Activated CD4-positive, alpha-beta T cell treated with anti-CD3 and anti-CD28 coated beads for 4 hours (primary cell): Measurements from ENCODE around the gene RYR1.
A peak's percentile ranks its signal among the peaks of the same experiment; 100 is the strongest.

Experiments
- DNase-seq, 2 donors: peaks; one replicate each; pipeline ENCODE4 v3.0.0-alpha.2; 2020

RYR1 gene

DNA sequence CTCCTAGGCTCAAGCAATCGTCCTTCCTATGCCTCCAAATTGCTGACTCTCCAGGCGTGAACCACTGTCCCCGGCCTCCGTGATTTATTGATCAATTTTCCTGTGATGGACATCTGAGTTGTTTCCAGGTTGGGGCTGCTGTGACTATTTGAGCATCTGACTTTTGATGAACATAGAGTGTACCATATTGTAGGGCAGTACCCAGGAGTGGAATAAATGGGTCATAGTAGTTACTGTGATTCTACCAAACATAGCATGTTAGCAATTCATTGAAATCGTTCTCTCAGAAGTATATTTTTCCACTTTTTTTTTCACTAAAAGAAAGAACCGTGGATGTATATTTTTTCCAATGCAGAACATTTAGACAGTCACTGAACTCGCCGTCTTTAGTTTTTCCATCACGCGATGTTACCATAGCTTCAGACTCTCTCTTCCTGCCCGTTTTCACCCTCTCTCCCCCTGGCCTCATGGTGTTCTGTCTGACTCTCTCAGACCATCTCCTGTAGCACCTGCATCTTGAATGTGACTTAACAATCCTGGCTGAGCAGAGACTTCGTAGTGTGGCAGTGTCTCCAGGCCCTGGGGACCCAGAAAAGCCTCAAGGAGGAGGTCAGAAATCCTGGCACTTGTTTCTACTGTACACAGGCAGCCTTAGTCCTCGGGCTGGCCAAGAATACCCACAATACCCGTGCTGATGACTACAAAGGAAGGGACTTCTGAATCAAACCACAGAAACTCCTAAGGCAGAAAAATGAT, 4.3 kb upstream of the RYR1 start:
- peak; percentile 29 to 38 for DNase-seq

DNA sequence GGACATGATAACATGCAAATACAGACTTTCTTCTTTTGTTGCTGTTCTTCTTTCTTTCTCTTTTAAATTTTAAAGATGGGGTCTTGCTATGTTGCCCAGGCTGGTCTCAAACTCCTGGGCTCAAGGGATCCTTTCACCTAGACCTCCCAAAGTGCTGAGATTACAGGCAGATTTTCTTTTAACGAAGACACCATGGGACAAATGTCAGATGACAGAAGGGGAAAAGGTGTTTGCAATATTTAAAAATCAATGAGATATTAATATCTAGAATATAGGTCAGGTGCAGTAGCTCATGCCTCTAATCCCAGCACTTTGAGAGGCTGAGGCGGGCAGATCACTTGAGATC, 3.7 kb upstream of the RYR1 start:
- no peak for DNase-seq

DNA sequence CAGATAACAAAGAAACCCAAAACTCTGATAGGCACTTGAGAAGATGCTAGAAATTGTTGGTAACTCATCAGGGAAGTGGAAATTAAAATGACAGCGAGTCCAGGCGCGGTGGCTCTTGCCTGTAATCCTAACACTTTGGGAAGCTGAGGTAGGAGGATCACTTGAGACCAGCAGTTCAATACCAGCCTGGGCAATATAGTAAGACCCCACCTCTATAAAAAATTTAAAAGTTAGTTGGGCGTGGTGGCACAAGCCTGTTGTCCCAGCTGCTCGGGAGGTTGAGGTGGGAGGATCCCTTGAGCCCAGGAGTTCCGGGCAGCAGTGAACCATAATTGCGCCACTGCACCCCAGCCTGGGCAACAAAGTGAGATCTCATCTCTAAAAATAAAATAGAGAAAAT, 2.6 kb upstream of the RYR1 start:
- no peak for DNase-seq

DNA sequence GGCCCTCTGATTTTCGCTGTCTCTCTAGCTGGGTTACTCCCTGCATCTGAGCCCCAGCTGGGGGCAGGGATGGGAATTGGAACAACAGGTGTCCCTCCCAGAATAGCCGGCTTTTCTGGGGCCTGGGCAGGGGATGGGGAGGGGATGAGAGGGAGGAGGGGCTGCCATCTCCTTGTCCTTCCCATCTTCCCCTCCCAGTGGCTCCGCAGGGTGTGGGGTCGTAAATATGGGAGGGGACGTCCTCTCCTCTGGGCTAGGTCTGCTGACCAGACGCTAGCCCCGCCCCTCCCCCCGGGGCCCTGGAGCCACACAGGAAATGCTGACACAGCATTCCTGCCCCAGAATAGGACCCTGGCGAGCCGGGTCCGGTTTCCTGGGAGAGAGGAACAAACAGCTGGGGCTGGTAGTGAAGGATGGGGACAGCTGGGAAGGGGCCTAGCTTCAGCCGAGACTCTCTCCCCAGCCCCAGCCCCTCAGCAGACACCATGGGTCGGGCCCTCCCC, 1.1 kb downstream of the RYR1 start:
- DNase-seq, result no peak

DNA sequence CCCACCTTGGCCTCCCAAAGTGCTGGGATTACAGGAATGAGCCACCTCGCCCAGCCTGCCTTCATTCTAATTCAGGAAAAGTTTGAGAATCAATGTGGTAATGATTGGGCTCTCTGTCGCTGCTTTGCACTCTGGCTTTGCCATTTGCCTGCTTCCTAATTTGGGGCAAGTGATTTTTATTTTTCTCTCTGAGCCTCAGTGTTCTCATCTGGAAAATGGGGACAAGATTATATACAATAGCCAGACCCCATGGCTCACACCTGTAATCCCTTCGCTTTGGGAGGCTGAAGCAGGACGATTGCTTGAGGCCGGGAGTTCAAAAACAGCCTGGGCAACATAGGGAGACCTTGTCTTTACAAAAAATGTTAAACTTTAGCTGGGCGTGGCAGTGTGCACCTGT, 3.8 kb downstream of the RYR1 start:
- no peak for DNase-seq

DNA sequence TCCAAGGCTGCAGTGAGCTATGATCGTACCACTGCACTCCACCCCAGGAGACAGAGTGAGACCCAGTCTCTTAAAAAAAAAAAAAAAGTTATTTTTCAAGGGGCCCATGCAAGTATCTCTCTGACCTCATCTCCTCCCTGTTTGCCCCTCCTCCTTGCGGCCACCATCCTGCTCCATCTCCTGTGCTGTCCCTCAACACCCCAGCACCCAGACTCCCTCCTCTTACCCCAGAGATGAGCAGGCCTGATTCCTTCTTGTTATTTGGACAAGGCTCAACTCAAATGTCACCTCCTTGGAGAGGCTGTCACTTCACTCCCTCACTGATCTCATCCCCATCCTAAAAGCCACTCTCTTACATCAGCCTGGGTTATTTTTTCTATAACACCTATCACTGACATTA, 4.4 kb downstream of the RYR1 start:
- DNase-seq, result no peak

DNA sequence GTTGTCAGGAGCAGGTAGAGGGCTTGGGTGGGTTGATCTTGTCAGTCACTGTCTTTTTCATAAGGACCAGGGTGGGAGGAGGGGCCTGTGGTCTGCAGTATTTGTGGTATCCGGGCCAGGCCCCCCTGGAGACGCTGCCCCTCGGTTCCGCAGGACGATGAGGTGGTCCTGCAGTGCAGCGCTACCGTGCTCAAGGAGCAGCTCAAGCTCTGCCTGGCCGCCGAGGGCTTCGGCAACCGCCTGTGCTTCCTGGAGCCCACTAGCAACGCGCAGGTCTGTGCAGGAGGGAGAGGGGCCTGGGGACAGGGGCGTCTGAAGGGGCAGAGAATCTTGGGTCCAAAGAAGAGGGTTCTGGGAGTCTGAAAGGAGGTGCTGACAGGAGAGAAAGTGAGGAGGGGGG, 7.1 kb downstream of the RYR1 start:
- no peak for DNase-seq

DNA sequence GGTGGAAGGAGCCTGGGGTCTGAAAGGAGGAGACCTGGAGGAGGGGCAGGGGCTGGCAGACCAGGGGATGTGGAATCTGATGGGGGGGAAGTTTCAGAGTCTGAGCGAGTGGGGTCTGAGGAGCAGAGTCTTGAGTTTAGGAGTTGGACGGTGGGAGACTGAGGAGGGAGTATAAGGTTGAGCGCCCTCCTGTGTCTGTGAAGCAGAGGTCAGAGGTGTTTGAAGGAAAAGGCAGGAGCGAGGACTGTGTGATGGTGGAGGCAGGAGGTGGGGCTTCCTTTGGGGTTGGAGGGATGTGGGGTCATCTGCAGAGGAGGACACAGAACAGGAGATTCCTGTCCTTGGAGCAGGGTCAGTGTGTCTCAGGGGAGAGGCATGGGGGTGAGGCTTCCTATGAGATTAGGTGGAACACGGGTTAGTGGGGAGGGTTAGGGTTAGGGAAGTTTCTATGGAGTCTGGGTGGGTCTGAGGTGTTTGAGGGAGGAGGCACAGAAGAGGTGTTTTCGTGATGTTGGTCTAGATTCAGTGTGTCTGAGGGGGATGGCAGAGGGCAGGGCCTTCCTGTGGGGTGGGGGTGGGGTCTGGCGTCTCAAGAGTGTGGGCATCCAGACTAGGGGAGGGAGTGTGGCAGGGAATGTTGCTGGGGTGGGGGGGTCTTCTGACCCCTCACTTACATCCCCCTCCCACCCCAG, 8.3 kb downstream of the RYR1 start:
- DNase-seq, result no peak

DNA sequence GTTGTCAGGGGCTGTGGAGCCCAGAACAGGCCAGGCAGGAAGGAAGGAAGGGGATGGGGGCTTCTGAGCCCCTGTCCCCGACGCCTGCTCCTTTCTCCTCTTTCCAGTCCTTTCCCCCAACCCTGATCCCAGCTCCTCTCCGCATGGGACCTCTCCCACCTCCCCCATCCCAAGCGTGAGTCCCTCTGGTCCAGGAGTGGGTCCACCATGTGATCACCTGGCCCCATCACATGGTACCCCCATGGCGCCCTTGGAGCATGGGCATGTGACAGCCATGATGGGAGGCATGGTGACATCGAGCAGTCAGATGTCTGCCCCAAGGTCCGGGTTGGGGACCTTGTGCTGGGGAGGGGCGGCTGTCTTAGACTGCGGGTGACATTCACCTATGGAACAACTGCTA, 9.2 kb downstream of the RYR1 start:
- no peak for DNase-seq

DNA sequence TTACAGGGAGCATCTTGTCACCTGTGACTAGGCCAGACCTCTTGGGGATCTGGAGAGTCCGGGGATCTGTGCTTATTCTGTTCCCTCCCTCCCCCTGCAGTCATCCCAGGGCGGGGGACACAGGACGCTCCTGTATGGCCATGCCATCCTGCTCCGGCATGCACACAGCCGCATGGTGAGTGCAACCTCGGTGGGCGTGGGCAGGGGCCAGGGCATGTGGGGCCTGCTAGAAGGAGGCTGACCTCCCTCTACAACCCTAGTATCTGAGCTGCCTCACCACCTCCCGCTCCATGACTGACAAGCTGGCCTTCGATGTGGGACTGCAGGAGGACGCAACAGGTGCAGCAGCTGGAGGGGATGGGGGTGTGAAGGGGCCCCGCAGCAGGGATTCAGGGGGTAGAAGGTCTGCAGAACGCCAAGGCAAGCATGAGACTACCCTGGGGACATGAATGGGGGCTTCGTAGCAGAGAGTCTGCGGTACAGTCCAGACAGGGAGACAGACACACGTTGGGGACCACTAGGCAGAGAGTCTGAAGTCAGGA, 10.0 kb downstream of the RYR1 start:
- DNase-seq, result no peak

DNA sequence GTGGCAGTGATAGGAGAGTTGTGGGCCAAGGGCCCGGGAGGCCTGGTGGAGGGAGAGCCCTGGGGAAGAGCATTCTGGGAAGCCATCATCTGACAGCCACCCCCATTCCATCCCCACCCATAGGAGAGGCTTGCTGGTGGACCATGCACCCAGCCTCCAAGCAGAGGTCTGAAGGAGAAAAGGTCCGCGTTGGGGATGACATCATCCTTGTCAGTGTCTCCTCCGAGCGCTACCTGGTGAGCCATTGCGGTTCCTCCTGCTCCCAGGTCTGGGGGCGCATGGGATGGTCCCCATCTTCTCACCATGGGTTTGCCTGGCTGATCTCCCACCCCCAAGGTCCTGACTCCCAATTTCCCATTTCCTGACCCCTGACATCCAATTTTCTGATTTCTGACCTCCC, 10.5 kb downstream of the RYR1 start:
- DNase-seq, result no peak

DNA sequence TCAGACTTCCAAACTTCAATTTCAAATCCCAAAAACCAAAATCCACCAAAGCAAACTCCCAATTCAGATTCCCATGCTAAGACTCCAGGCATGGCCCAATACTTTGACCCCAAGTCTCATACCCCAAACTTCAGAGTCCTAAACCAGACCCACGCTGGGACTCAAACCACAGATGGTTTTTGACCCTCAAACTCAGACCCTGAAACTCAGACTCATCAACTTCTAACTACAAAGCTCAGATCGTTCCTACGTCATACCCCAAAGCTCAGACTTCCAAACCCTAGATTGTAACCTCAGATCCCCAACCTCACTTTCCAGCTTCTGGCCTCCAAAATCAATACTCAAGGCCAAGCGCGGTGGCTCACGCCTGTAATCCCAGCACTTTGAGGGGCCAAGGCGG, 11.9 kb downstream of the RYR1 start:
- DNase-seq, result no peak

DNA sequence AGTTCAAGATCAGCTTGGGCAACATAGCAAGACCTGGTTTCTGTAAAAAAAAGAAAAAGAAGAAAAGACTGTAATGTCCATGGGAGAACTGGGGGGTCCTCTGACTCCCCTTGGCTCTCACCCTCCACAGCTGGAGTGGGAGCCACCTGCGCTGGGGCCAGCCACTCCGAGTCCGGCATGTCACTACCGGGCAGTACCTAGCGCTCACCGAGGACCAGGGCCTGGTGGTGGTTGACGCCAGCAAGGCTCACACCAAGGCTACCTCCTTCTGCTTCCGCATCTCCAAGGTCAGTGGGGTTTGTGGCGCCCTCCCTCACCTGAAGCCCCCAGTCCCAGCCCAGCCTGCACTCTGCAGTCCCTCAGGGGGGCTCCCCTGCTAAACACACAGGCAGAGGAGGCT, 14.7 kb downstream of the RYR1 start:
- no peak for DNase-seq

DNA sequence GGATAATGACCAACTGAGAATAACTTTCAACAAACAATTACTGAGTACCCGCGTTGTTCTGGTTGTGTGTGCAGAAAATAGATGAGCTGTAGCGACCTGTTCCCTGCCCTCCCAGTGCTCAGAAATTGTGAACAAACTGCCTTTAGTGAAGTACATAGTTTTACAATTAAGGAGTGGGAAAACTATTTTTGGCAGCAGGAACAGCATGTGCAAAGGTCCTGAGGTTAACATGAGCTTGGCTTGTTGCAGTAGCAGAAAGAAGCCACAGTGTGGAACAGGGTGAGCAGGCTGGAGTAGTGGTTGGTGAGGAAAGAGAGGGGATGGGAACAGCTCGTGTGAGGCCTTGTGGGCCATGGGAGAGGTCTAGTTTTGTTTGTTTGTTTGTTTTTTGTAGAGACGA, 16.0 kb downstream of the RYR1 start:
- no peak for DNase-seq

DNA sequence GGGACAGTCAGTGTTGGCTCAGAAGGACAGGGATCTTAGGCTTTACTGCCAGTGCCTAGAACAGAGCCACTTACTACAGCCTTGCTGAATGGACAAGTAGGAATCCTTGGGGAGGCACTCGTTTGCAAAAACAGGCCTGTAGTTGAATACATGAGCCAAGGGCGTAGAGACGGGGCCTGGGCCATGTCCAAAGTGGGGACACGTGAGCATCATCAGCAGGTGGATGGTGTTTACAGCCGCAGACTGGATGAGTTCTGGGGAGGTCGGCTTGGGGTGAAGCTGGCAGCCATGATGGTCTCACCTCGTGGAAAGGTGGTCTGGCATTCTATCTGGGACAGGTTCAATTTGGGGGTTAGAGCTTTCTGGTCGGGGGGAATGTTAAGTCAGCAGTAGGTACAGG, 17.5 kb downstream of the RYR1 start:
- DNase-seq, result no peak

DNA sequence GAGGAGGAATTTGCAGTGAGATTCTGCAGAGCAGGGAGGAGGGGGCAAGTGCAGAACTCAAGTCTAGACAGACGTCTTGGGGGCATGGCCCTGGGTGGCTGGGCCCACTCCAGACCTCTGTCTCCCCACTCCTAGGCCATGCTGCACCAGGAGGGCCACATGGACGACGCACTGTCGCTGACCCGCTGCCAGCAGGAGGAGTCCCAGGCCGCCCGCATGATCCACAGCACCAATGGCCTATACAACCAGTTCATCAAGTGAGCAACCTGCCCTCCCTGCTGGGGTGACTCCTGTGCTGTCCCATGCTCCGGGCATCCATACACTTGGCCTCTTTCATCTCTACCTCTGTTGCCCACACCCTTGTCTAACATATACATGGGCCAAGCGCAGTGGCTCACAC, 18.1 kb downstream of the RYR1 start:
- DNase-seq, result no peak

DNA sequence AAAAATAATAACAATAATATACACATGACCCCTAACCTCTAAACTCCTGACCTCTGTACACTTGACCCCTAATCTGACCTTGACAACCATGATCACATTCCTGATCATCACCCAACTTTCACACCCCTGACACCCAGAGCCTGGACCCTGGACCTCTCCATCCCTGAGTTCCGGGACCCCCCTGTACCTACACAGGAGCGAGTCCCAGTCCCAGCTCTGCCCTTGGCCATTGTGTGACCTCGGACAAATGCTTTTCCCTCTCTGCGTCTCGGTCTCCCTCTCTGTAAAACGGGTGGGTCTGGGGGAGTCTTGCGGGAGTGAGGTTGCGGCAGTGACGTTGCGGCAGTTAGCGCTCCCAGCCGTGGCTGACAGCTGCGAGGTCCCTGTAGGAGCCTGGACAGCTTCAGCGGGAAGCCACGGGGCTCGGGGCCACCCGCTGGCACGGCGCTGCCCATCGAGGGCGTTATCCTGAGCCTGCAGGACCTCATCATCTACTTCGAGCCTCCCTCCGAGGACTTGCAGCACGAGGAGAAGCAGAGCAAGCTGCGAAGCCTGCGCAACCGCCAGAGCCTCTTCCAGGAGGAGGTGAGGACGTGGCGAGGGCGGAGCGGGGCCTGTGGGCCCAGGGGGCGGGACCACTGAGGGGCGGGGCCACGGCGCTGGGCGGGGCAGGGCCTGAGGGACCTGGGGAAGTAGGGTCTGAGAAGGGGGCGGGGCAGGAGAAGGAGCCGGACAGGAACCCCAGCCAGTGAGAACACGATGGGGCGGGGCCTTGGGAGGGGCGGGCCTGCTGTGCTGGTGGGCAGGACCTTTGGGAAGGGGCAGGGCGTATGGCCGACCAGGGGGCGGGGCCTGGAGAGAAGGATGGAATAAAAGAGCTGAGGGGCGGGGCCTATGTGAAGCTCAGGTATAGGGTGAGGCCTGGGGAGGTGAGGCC, 19.2 kb downstream of the RYR1 start:
- no peak for DNase-seq

DNA sequence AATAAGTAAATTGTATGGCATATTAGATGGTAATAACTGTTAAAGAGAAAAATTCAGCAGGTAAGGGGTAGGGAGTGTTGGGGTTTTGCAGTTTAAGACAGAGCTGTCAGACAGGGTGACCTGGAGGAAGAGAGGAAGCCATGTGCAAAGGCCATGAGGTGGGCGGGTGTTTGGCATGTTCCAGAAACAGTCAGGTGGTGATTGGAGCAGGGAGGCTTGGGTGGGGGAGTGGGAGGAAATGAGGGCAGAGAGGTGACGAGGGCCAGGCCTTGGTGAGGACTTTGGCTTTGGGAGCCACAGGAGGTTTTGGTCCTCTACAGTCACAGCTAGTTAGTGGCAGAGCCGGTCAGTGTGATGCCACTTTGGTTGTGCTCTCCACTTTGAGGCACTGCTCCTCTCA, 20.1 kb downstream of the RYR1 start:
- no peak for DNase-seq

DNA sequence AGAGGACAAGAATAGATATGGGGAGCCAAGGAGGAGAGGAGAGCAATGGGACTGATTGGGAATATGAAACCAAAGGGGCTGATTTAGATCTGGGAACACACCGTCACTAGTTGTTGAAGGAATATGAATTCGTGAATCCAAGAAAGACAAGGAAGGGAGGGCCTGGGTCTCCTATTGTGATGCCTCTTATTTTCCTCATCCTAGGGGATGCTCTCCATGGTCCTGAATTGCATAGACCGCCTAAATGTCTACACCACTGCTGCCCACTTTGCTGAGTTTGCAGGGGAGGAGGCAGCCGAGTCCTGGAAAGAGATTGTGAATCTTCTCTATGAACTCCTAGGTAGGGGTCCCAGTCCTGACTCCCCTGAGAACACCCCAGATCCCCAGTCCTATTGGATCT, 21.5 kb downstream of the RYR1 start:
- DNase-seq, result no peak

DNA sequence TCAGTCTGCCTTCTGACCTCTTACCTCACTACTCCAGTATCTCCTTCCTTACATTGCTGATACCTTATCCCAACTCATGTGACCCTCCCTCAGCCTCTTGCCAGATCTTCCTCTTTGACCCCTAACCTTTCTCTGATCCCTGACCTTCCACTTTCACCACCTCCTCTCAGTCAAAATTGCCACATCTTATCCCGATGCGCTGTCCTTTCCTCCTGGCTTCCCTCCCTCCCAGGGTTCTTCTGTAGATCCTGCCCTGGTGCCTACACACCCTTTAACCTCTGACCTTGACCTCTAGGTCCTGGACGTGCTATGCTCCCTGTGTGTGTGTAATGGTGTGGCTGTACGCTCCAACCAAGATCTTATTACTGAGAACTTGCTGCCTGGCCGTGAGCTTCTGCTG, 23.7 kb downstream of the RYR1 start:
- no peak for DNase-seq

DNA sequence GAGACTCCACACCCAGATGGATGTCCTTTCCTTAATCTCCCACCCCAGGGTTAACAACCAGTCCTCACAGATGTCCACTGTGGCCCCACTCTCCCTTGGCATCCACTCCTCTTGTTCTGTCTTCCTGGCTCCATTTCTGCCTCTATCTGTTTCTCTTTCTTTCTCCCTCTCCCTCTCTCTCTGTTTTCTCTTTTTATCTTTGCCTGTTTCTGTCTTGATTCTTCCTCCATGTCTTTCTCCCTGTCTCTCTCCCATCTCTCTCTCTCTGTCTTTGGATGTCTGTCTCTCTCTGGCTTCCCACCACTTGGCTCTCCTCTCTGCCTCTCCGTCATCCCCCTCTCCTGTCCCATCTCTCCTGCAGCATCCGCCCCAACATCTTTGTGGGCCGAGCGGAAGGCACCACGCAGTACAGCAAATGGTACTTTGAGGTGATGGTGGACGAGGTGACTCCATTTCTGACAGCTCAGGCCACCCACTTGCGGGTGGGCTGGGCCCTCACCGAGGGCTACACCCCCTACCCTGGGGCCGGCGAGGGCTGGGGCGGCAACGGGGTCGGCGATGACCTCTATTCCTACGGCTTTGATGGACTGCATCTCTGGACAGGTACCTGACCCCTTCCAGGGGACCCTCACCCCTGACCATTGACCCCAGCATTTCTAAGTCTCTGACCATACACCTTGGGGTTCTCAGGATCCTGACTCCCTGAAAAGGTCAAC, 24.4 kb downstream of the RYR1 start:
- no peak for DNase-seq

DNA sequence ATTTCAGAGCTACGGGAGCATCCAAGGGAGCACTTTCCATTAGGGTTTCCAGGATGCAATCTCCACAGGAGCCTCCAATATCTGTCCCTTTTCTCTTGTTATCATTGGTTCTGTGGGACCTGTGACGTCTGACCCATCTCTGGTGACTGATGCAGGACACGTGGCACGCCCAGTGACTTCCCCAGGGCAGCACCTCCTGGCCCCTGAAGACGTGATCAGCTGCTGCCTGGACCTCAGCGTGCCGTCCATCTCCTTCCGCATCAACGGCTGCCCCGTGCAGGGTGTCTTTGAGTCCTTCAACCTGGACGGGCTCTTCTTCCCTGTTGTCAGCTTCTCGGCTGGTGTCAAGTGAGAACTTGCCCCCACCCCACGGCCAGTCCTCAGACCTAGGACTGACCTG, 25.5 kb downstream of the RYR1 start:
- no peak for DNase-seq

DNA sequence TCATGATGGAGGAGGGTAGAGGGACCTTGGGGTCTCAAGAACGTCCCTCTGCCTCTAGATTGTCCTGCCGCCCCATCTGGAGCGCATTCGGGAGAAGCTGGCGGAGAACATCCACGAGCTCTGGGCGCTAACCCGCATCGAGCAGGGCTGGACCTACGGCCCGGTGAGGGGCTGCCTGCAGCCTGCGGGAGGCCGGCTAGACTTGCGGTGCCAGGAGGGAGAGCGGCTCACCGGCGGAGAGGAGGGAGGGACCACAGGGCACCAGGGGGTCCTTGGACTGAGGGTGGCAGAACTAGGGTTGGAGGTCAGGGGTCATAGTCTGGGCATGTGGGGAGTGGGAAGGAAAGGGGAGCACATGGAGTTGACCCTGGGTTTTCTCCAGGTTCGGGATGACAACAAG, 29.9 kb downstream of the RYR1 start:
- no peak for DNase-seq
